NT2/D1 (cell line): ENCODE data around the gene HASPIN.

Source experiments
- SUZ12 ChIP-seq: IDR thresholded peaks from 2 replicates; pipeline ENCODE4 v1.6.1; 2011; ENCODE audit not compliant: insufficient read length, insufficient read depth; ENCODE audit errors: extremely low read depth
- YY1 ChIP-seq: IDR thresholded peaks from 2 replicates; pipeline ENCODE4 v1.6.1; 2011; ENCODE audit not compliant: insufficient read length, insufficient read depth
- ZNF274 ChIP-seq: IDR thresholded peaks from 2 replicates; pipeline ENCODE4 v1.6.1; 2011; ENCODE audit warnings: mild to moderate bottlenecking, low read depth, low read length

- TF ChIP-seq YY1 (no peak), ZNF274 (no peak), SUZ12 (no peak)
Observed at GRCh38 chr17:3698139-3698538, 25.6 kb upstream of the HASPIN start.
